Central memory CD8-positive, alpha-beta T cell (primary cell): ENCODE measurements around the gene RBM20.
"Not testable (repeated sequence)": the region's sequence is repeated elsewhere in the genome, so short reads cannot be mapped to it uniquely, and the experiment has no call there.

Source experiments
- ATAC-seq: fragments of 150-1000 bp; cut with Tn5 transposase; replicated peaks from 2 replicates; pipeline ENCODE4 v1.10.0; 2022; ENCODE audit warnings: mild to moderate bottlenecking, moderate FRiP score, moderate number of reproducible peaks; ENCODE audit not compliant: poor library complexity, severe bottlenecking; ENCODE audit errors: extremely low read depth
- DNase-seq, 2 donors: peaks; one replicate each; pipeline ENCODE4 v3.0.0; 2021; ENCODE audit warnings: low spot score in 2 of 2
- H3K27ac Mint-ChIP-seq: one replicate; pipeline ENCODE4 v1.8.0; 2022; ENCODE audit warnings: low read depth, mild to moderate bottlenecking, moderate library complexity, mixed read lengths
- H3K27me3 Mint-ChIP-seq: one replicate; pipeline ENCODE4 v1.8.0; 2022; ENCODE audit warnings: mixed read lengths
- H3K36me3 Mint-ChIP-seq: one replicate; pipeline ENCODE4 v1.8.0; 2022; ENCODE audit warnings: mild to moderate bottlenecking, moderate library complexity, mixed read lengths; ENCODE audit not compliant: insufficient read depth
- H3K4me1 Mint-ChIP-seq: one replicate; pipeline ENCODE4 v1.8.0; 2022; ENCODE audit warnings: mixed read lengths
- H3K4me3 Mint-ChIP-seq: one replicate; pipeline ENCODE4 v1.8.0; 2022; ENCODE audit warnings: mild to moderate bottlenecking, moderate library complexity, mixed read lengths
- H3K9me3 Mint-ChIP-seq: one replicate; pipeline ENCODE4 v1.8.0; 2022; ENCODE audit warnings: mixed read lengths

RBM20 gene

DNA sequence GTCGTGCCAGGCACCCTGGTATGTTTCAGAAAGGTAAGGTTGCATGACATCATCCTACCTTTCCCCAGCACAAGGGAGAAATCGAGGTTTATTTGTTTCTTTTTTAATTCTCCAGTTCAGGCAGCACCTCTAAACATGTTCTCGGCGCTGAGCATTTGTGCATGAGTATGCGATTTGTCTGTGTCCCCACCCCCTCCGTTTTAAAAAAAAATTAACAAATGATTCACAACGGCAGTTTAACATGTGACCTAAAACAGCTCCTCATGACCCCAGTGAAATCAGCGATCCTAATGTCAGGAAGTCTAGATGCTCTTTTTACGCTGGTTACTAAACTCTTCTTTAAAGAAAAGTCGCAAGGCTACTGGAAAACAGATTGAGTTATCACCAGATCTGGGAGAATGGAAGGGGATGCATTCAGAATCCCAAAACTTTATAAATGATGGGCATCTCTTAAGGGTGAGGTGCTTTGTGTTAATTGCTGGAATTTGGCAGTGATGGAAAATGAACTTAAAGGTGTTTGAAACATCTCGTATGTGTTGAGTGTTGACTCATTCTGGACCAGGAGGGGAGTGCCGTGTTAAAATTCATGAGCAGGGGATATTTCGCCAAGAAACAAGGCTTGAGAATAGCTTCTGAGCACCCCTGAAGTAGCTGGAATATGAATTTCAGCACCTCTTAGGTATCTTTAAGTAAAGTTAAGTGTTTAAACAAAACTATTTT is 120.8 kb downstream of the RBM20 start:
- Mint-ChIP-seq H3K27me3 (peaks cover 35% of the 10 kb centered on the region), H3K27ac (no peak overlapping the region), H3K9me3 (no peaks in the 10 kb centered on the region), H3K4me3 (peak overlapping the region; percentile 50), H3K36me3 (peaks cover 3% of the 10 kb centered on the region), H3K4me1 (peaks cover 18% of the 10 kb centered on the region)
- DNase-seq (no peak), ATAC-seq (no peak)

DNA sequence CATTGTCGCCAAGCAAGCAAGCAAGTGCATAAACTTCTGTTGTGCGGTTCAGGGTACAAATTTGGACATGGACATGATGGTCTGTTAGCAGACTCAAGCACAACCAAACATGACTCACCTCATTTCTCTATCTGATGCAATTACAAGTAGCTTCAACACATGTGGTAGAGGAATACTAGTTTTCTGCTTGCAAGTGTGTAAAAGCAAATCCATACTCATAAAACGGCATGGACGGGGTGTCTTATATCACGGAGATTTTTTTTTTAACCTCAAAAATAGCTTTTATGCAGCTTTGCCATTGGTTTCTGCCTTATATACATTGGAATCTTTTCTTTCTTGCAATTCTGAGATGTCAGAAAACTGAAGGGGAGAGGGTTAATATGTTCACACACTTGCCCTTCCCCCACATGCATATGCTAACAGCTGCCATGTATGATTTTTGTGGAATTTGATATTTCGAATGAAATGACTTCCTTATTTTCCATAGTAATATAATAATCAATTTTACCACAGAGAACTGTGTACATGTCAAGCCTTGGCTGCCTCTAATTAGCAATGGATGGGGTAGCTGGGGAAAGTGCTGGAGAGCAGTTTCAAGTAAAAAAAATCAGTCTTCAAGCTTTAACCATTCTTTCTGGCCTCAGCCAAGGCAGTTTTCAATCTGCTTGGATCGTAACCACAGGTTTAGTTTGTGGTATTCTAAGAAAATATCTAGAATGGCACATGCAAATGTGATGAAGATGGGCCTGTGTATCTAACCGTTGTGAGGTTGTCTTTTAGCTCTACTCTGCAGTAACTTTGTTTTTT is 121.6 kb downstream of the RBM20 start:
- H3K4me1 Mint-ChIP-seq = peaks cover 18% of the 10 kb centered on the region
- H3K4me3 Mint-ChIP-seq = peak overlapping the region; percentile 50
- peaks cover 35% of the 10 kb centered on the region for H3K27me3 Mint-ChIP-seq
- no peak for ATAC-seq
- no peaks in the 10 kb centered on the region for H3K9me3 Mint-ChIP-seq
- no peak for DNase-seq
- no peak overlapping the region for H3K27ac Mint-ChIP-seq
- peaks cover 3% of the 10 kb centered on the region for H3K36me3 Mint-ChIP-seq

DNA sequence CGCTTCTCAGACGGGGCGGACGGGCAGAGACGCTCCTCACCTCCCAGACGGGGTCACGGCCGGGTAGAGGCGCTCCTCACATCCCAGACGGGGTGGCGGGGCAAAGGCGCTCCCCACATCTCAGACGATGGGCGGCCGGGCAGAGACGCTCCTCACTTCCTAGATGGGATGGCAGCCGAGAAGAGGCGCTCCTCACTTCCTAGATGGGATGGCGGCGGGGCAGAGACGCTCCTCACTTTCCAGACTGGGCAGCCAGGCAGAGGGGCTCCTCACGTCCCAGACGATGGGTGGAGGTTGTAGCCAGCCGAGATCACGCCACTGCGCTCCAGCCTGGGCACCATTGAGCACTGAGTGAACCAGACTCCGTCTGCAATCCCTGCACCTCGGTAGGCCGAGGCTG is 123.5 kb downstream of the RBM20 start:
- H3K4me3 Mint-ChIP-seq, DNase-seq, ATAC-seq, H3K36me3 Mint-ChIP-seq, H3K27ac Mint-ChIP-seq, H3K9me3 Mint-ChIP-seq: not testable (repeated sequence)
- peaks cover 23% of the 10 kb centered on the region for H3K27me3 Mint-ChIP-seq
- peaks cover 18% of the 10 kb centered on the region for H3K4me1 Mint-ChIP-seq

DNA sequence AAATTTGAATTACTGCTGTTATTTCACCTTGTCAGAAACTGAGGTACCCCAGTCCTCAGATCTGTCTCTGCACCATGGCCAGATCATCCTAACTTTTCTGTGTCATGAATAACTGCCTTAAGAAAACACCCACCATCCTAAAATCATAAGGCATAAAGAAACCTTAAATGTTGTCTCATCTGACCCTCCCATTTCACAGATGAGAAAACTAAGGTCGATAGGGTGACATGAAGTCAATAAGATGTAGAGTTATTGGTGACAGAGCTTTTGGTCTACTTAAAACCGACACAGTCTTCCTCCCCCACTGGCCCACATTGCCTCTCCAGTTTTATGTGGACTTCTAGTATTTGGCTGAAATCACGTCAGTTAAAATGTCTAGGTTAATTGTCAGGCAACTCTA is 126.1 kb downstream of the RBM20 start:
- no peak overlapping the region for H3K27ac Mint-ChIP-seq
- ATAC-seq = no peak

DNA sequence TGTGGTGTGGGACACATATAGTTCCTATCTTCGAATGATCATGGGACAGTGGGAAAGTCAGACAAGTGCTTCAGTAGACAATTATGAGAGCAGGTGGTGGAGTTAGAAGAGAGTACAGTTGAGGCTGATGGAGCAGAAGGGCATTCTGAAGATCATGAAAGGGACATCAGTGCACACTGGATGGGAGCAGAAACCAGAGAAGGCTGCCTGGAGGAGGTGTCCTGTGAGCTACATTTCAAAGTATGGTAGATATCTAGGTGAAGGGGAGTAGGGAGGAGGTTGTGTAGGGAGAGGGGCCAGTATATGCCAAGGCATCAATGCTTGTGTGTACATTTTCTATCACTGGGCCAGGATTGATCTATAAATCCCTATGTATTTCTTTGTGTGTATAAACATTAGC is 127.3 kb downstream of the RBM20 start:
- Mint-ChIP-seq H3K4me1 (peaks cover 13% of the 10 kb centered on the region), H3K27ac (no peak overlapping the region), H3K36me3 (no peaks in the 10 kb centered on the region), H3K4me3 (no peak overlapping the region), H3K27me3 (no peaks in the 10 kb centered on the region), H3K9me3 (no peaks in the 10 kb centered on the region)
- DNase-seq (no peak), ATAC-seq (no peak)

More for the DNA sequence above, 126.1 kb downstream of the RBM20 start:
- H3K9me3 Mint-ChIP-seq = no peaks in the 10 kb centered on the region
- peaks cover 19% of the 10 kb centered on the region for H3K4me1 Mint-ChIP-seq
- DNase-seq = no peak
- no peak overlapping the region for H3K4me3 Mint-ChIP-seq
- H3K27me3 Mint-ChIP-seq = no peaks in the 10 kb centered on the region
- H3K36me3 Mint-ChIP-seq = no peaks in the 10 kb centered on the region

DNA sequence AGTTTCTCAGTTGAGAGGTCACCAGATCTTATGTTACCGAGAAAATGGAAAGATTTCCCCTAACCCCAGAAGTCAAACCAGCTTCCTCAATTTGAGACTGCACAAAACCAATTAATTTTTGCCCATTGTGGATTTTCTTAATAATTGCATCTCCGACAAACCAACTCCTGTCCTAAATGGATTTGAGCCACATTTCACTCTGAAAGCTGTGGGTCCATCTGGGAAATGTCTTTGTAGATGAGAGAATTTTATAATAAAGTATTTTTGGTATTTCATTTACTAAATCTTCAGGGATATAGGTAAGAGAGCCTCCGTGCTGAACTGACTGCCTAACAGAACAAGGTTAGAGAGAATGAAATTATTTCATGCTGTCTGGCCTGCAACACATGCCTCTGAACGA is 127.9 kb downstream of the RBM20 start:
- Mint-ChIP-seq H3K9me3 (no peaks in the 10 kb centered on the region), H3K4me3 (no peak overlapping the region), H3K36me3 (no peaks in the 10 kb centered on the region), H3K4me1 (peaks cover 13% of the 10 kb centered on the region), H3K27ac (no peak overlapping the region), H3K27me3 (no peaks in the 10 kb centered on the region)
- ATAC-seq = no peak
- no peak for DNase-seq

DNA sequence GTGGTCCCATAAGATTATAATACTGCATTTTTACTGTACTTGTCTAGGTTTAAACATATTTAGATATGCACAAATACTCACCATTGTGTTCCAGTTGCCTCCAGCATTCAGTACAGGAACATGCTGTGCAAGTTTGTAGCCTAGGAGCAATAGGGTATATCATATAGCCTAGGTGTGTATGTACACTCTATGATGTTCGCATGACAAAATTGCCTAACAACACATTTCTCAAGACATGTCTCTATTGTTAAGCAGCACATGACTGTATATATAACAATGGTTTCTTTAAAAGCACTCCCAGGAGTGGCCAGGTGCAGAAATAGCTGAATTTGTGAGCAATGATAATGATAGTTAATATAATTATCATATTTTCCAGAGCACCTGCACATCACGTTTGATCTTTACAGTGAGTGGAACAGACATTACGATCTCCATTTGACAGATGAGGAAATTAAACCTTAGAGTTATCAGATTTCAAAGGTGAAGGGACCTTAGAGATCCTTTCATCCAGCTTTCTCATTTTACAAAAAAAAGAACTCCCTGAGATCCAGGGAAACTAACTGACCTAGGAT is 128.4 kb downstream of the RBM20 start:
- Mint-ChIP-seq H3K9me3 (no peaks in the 10 kb centered on the region), H3K27ac (no peak overlapping the region), H3K27me3 (no peaks in the 10 kb centered on the region), H3K4me1 (peaks cover 13% of the 10 kb centered on the region), H3K4me3 (no peak overlapping the region), H3K36me3 (no peaks in the 10 kb centered on the region)
- ATAC-seq = no peak
- DNase-seq = no peak

DNA sequence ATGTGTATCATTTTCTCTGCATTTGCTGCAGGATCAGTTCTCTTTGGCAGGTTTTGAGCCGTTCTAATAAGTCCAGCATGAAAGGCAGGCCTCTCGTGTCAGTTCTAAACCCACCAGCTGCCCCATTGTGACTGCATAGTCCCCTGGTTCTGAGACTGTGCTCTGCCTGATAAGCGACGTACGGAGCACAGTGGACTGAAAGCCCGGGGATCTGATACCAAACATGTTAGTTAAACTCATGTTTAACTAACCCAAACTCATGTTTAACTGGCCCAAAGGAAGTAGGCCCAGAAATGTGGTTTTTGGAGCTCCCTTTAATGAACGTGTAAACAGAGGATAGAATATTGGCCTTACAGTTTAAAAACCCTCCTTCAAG is 129.5 kb downstream of the RBM20 start:
- H3K4me3 Mint-ChIP-seq = no peak overlapping the region
- H3K27me3 Mint-ChIP-seq = no peaks in the 10 kb centered on the region
- peak overlapping the region; percentile 23 for H3K27ac Mint-ChIP-seq
- no peaks in the 10 kb centered on the region for H3K9me3 Mint-ChIP-seq
- ATAC-seq (no peak), DNase-seq (no peak)
- peaks cover 13% of the 10 kb centered on the region for H3K4me1 Mint-ChIP-seq
- H3K36me3 Mint-ChIP-seq = no peaks in the 10 kb centered on the region

DNA sequence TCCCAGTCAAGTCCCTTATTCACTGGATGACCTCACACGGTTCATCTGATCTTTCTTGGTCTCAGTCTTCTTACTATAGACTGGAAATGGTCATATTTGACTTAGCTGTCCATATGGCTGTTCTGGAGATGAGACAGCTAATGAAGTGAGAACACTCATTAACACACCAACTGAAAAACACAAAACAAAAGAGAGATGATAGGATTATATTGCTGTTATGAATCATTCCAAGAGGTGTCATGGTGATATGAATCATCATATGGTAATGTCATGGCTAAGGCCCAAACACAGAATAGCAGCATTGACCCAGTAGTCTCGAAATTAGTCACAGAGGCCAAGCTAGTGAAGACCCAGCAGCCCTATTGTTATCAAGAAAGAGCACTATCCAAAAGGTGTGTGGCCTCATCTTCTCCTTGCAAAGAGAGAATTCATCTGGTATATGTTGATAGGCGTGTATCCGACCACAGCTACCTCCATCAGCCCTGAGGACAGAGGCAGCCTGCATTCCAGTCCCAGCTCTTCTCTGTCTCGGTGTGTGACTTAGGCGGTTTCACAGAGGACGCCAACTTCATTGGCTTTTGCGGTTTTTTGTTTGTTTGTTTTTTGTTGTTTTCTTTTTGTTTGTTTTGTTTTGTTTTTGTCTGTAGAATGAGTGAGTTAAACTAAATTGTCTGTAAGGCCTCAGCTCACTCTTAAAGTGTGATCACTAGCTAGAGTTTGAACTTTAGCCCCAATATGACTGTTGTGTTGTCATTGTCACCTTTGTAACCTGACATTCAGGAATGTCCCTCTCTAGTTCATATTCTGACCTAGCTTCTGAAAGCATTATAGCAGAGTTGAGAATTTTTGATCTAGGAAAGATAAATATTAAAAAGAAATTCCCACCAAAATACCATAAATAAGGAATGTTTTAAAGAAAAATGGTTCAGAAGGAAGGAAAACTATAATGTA is 130.2 kb downstream of the RBM20 start:
- Mint-ChIP-seq H3K4me1 (peaks cover 13% of the 10 kb centered on the region), H3K36me3 (no peaks in the 10 kb centered on the region), H3K9me3 (no peaks in the 10 kb centered on the region), H3K27ac (peak overlapping the region; percentile 23), H3K27me3 (no peaks in the 10 kb centered on the region), H3K4me3 (no peak overlapping the region)
- ATAC-seq (peak; percentile 89), DNase-seq (no peak)

DNA sequence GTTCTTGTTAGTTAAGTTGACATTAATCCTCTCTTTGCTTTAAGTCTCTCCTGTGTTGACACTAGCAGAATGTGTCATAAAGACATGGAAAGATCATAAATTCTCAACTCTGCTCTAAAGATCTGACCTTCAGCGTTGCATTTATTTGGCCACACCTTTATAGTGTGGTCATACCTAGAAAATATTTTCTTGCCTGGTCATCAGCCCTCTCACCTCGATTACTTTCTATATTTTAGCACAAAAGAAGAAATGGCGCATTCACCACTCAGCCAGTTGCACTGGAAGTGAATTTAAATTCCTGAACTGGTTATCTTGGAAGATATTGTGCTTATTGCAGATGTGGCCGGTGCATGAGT is 130.9 kb downstream of the RBM20 start:
- Mint-ChIP-seq H3K36me3 (no peaks in the 10 kb centered on the region), H3K9me3 (no peaks in the 10 kb centered on the region), H3K27me3 (no peaks in the 10 kb centered on the region), H3K4me1 (peaks cover 13% of the 10 kb centered on the region), H3K4me3 (no peak overlapping the region), H3K27ac (no peak overlapping the region)
- ATAC-seq (no peak), DNase-seq (no peak)

DNA sequence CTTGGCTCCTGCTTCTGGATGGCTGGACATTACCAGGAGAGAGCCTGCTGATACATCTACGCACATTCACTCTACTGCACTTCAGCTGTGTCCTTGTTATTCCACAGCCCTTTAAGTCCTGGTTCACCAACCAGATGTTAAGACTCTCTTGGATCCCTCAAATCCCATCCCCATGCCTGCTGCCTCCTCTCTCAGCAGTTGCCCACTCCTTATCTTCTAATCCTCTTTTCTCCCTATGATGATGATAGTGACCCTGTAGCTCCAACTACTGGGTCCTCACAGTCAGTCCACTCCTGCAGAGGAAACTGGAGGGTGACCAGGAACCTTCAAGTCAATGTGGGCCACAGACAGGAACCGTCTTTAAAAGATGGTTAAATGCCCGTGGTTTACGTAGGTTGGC is 131.3 kb downstream of the RBM20 start:
- H3K4me1 Mint-ChIP-seq = peaks cover 13% of the 10 kb centered on the region
- H3K9me3 Mint-ChIP-seq = no peaks in the 10 kb centered on the region
- H3K27me3 Mint-ChIP-seq = no peaks in the 10 kb centered on the region
- ATAC-seq = no peak
- no peak overlapping the region for H3K27ac Mint-ChIP-seq
- DNase-seq = no peak
- H3K36me3 Mint-ChIP-seq = no peaks in the 10 kb centered on the region
- no peak overlapping the region for H3K4me3 Mint-ChIP-seq

DNA sequence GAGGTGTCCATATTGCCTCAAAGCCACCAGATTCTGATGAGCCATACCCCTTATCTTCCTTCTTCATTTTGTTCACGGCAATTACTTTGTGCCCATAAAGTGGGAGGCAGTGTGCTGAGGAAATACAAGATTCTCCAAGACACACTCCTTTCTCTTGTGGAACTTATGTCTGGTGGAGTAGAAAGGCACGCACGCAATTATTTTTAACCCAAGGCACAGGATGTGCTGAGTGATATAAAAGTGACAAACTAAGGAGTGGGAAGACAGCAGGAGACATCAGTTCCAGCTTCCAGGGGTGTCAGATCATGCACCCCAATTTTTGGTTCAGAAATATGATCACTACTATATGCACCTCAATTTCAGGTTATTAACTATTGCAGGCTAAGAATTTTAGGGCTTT is 132.9 kb downstream of the RBM20 start:
- Mint-ChIP-seq H3K4me3 (no peak overlapping the region), H3K9me3 (no peaks in the 10 kb centered on the region), H3K4me1 (peaks cover 13% of the 10 kb centered on the region), H3K36me3 (no peaks in the 10 kb centered on the region), H3K27me3 (no peaks in the 10 kb centered on the region), H3K27ac (no peak overlapping the region)
- ATAC-seq = no peak
- DNase-seq = no peak
